GM18517 (cell line): Measurements from ENCODE around the gene RPL3.

Experiments used
- ATAC-seq: cut with Tn5 transposase; IDR thresholded peaks from one replicate; pipeline ENCODE4 v1.9.1; 2021; ENCODE audit warnings: mild to moderate bottlenecking, moderate library complexity; ENCODE audit not compliant: unreplicated experiment

Gene RPL3

DNA sequence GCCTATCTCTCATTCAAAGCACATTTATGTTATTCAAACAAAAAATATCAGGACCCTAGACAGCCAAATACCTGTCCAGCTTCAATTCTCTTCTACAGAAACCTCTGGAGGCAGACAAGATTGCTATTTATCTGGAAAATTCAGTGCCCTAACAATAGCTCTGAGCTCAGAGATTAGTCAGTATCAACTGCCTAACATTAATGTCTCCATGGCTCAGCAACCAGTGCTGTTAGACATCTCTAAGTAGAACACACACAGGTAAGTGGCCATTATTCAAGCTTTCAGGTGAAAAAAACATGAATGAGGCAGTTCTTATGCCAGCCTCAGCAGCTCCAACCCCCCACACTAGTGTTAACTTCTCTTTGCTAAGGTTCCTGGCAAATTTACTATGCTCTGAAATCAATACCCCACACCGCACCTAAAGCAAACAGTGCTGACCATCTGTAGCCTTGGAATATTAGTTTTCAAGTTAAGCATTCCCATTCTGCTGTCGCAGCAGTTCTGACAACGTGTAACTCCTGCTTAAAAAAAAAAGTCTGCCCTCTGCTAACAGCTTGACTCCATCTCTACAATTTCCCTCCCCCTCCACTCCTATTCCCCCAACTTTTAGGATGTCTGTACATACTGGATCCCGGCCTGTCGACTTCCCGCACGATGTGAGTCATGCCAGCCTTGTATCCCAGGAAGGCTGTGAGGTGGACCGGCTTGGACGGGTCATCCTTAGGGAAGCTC lies 1.5 kb downstream of the RPL3 start:
- ATAC-seq = no peak

GRCh38 chr22:39317084-39317774 lies 2.2 kb downstream of the RPL3 start:
- ATAC-seq = no peak

DNA sequence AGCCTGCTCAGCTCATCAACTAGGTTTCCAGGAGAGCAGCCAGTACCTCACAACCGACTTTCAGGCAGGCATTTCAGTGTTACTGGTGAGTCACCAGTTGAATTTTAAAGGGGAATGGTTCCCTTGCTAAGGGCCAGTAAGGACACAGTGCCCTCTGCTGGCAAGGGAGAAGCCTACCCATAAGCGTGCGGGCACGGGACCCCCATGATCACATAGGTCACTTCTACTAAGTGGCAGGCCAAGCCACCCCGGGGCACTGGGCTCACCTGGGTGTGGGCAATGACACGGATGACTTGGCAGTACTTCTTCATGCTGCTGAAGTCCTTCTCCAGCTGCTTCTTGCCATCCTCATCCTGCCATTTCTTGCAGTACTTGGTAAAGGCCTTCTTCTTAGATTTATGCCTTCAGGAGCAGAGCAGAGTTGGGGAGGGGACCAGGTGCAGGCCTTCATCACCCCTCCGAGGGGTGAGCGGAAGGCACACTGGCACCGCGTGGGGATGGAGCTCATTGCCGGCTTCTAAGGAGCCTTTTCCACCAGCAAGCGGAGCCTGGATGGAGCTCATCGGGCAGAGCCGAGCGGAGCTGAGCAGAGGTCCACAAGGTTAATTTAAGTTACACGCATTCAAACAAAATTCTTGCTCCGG lies 2.9 kb downstream of the RPL3 start:
- no peak for ATAC-seq

DNA sequence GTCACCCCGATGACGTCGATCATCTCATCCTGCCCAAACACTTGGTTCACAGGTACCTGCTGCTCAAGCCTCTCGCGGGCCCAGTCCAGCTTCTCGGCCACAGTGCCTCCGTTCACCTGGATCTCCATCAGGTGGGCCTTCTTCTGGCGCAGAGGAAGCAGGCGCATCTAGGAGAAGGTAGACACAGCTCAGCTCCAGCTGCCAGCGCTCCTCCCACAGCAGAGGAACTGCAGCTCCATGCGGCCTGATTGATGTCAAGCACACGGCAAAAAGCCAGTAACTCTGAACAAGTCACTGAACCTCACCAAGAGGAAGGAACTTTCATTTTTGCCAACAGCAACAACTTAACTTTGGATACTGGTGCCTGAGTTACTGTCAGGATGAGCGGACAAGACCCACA lies 4.0 kb downstream of the RPL3 start:
- ATAC-seq = no peak

- no peak for ATAC-seq
Observed at GRCh38 chr22:39314251-39314971, 5.0 kb downstream of the RPL3 start.

DNA sequence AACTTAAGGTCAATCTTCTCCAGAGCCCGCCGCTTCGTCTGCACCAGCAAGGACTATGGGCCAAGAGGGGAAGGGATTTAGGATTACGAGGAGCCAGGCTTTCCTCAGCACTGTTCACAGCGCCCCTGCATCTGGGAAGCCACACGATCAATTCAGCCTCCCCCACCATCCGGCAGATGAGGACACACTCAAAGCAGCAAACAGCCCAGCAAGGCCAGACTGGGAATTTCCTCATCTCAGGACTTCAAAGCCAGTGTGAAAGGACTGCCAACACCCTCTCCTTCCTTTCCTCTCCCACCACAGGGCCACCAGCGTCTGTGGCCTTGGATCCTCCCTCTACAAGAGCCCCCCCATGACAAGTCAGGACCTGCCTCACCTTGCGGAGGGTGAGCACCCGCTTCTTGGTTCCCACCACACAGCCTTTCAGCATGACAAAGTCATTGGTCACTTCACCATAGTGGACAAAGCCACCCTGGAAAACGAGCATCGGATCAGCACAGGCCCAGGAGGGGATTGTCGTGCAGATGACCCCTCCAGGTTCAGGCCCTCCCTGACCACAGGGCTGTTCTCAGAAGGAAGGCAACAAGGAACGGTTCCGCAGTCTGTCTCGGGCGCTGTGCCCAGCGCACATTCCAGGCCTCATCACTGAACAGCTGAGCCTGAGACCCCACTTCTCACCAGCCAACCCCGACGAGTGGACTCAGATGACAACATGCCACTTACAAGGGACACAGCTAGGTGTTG lies 6.0 kb downstream of the RPL3 start:
- no peak for ATAC-seq

DNA sequence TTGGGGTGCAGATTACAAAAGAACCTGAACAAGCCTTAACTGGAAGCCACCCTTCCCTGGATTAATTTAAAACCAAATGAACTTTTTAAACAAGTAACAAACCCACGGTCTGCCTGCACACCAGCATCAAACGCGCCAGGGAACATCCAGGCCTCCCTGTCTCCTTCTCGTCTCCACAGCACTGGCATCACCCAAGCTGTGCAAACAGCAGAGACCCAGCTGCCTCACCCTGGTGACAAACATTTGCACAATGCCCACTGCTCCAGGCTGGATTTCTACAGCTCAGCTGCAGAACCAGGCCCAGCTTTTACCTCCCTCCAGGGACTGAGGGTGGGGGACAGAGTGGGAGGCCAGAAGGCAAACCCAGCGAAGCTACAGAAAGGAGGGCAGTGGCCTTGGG lies 7.0 kb downstream of the RPL3 start:
- ATAC-seq = no peak

DNA sequence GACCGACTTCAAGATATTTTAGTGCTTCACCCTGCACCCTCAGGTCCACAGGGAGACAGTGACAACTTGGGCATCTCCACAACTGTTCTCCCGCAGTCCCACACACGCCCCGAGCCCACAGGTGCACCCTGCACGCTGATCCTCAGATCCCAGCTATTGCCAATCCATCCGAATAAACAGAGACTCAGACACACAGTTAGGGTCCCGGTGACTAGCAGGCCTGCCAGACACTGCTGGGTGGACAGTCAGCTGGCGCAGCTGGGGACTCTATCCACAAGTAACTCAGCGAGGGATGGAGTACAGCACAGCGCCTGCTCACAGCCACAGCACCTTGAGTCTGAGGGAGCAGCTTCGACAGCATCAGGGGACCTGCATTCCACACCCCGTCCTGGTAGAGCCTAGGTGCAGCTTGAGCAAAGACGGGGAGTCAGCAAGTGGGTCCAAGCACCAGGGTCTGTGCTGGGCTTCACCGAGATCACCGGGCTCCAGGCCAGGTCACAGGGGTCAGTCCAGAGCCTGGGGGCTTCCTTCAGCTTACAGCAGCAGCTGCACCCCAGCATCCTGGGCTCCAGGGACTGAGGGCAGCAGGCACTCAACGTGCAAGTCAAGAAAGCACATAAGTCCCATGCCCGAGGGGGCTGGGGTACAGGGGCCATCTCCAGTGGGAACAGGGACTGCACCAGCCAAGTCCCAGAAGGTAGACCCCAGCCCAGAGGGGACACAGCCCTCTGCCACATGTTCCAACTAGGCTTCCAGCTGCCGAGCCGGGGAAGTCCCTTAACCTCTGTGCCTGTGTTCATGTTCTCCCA lies 7.6 kb downstream of the RPL3 start:
- ATAC-seq = no peak

- no peak for ATAC-seq
Observed at GRCh38 chr22:39309881-39310714, 9.3 kb downstream of the RPL3 start.

DNA sequence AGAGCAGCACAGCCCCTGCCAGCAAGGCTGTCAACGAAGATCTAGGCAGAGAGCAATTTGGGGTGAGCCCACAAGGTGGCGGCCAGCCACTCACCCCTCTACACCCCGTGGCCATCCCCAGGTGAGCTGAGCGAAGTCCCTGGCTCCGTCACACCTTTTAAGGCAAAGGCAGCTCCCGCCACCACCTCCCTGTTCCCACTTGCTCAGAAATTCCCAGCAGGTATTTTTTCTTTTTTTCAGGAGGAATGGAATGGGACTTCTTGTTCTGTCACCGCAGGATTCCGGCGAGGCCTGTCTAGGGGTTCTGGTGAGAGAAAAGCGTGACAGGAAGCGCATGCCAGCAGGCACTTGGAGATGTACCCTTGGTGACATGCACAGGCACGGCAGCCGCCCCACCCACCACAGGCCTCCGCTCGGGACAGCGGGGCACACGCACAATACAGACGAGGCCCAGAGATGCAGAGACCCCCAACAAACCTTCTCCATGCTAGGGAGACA lies 10.0 kb downstream of the RPL3 start:
- ATAC-seq = no peak

GRCh38 chr22:39308614-39309363 lies 10.6 kb downstream of the RPL3 start:
- ATAC-seq = no peak

GRCh38 chr22:39306456-39307361 lies 12.7 kb downstream of the RPL3 start:
- no peak for ATAC-seq

- no peak for ATAC-seq
Observed at GRCh38 chr22:39303892-39304671, 15.3 kb downstream of the RPL3 start.

- ATAC-seq = no peak
Observed at GRCh38 chr22:39303358-39303757, 16.1 kb downstream of the RPL3 start.

DNA sequence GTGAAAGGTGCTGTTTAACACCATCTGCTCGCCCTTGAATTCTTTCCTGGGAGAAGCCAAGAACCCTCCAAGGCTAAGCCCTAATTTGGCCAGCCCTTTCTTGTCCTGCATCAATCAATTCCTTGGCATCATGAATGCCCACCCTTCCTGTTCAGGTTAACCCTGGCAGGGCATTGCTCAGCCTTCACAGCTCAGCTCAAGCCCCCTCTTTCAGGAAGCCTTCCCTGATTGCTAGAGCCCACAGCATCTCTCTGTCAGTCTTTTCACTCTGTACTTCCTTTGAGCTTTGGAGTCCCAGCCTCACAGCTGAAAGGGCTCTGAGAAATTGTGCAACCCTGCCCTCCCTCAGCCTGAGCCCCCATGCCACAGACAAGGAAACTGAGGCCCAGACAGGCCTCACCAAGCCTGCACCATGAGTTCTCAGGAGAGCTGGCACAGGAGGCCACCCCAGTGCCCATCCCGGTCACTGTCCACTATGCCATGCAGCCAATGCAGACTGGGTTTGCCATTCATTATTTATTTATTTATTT lies 16.9 kb downstream of the RPL3 start:
- ATAC-seq = no peak

- no peak for ATAC-seq
Observed at GRCh38 chr22:39301926-39302325, 17.5 kb downstream of the RPL3 start.
